ENCODE data around the gene ZFTA. TPM values are rescaled to one million over a fixed set of nuclear protein-coding genes. Genes with fewer than 3 reads are reported as not detected.

ZFTA gene
- total RNA-seq, 1 donor from 2014 or later, result 62.1 TPM

- no peak for DNase-seq (ENCODE audit: low spot score in 2 of 2, unreplicated experiment in 2 of 2)
- no peak for TF ChIP-seq CTCF (IDR thresholded peaks at IDR 0.05; ENCODE audit: unreplicated experiment)
- no peaks in the 10 kb centered on the region for H3K27me3 Mint-ChIP-seq (ENCODE audit: low read depth)
- H3K36me3 Mint-ChIP-seq, result peaks cover 1% of the 10 kb centered on the region
- no peak overlapping the region for H3K27ac Mint-ChIP-seq
- H3K4me3 Mint-ChIP-seq, result no peak overlapping the region
- peaks cover 15% of the 10 kb centered on the region for H3K4me1 Mint-ChIP-seq
- H3K9me3 Mint-ChIP-seq, result no peaks in the 10 kb centered on the region
Observed at GRCh38 chr11:63736864-63737263, 31.7 kb downstream of the ZFTA start.

- Mint-ChIP-seq H3K4me3 (no peak overlapping the region), H3K4me1 (peaks cover 5% of the 10 kb centered on the region), H3K36me3 (no peaks in the 10 kb centered on the region), H3K27ac (no peak overlapping the region), H3K27me3 (ENCODE audit: low read depth) (no peaks in the 10 kb centered on the region), H3K9me3 (no peaks in the 10 kb centered on the region)
- no peak for DNase-seq (ENCODE audit: low spot score in 2 of 2, unreplicated experiment in 2 of 2)
- no peak for TF ChIP-seq CTCF (IDR thresholded peaks at IDR 0.05; ENCODE audit: unreplicated experiment)
Observed at GRCh38 chr11:63729326-63729725, 39.2 kb downstream of the ZFTA start.

GRCh38 chr11:63720611-63721010, 48.0 kb downstream of the ZFTA start:
- DNase-seq (ENCODE audit: low spot score in 2 of 2, unreplicated experiment in 2 of 2), result no peak
- peak overlapping the region; percentile 54 for H3K27ac Mint-ChIP-seq
- no peak for TF ChIP-seq CTCF (IDR thresholded peaks at IDR 0.05; ENCODE audit: unreplicated experiment)
- H3K9me3 Mint-ChIP-seq, result no peaks in the 10 kb centered on the region
- H3K36me3 Mint-ChIP-seq, result no peaks in the 10 kb centered on the region
- H3K4me1 Mint-ChIP-seq, result peaks cover 16% of the 10 kb centered on the region
- H3K27me3 Mint-ChIP-seq (ENCODE audit: low read depth), result no peaks in the 10 kb centered on the region
- H3K4me3 Mint-ChIP-seq, result no peak overlapping the region

GRCh38 chr11:63719987-63720386, 48.6 kb downstream of the ZFTA start:
- Mint-ChIP-seq H3K4me1 (peaks cover 16% of the 10 kb centered on the region), H3K9me3 (no peaks in the 10 kb centered on the region), H3K27ac (peak overlapping the region; percentile 54), H3K4me3 (no peak overlapping the region), H3K36me3 (no peaks in the 10 kb centered on the region), H3K27me3 (ENCODE audit: low read depth) (no peaks in the 10 kb centered on the region)
- DNase-seq (ENCODE audit: low spot score in 2 of 2, unreplicated experiment in 2 of 2), result no peak
- no peak for TF ChIP-seq CTCF (IDR thresholded peaks at IDR 0.05; ENCODE audit: unreplicated experiment)

GRCh38 chr11:63719001-63719400, 49.6 kb downstream of the ZFTA start:
- no peak overlapping the region for H3K4me3 Mint-ChIP-seq
- H3K36me3 Mint-ChIP-seq, result no peaks in the 10 kb centered on the region
- H3K27me3 Mint-ChIP-seq (ENCODE audit: low read depth), result no peaks in the 10 kb centered on the region
- H3K27ac Mint-ChIP-seq, result no peak overlapping the region
- no peak for TF ChIP-seq CTCF (IDR thresholded peaks at IDR 0.05; ENCODE audit: unreplicated experiment)
- H3K9me3 Mint-ChIP-seq, result no peaks in the 10 kb centered on the region
- no peak for DNase-seq (ENCODE audit: low spot score in 2 of 2, unreplicated experiment in 2 of 2)
- H3K4me1 Mint-ChIP-seq, result peaks cover 16% of the 10 kb centered on the region

Other genes with a start within 250 kb of the ZFTA start
- gene PLAAT4, start 232.0 kb downstream of the ZFTA start, total RNA-seq, result 1.2 to 1.9 TPM (median 1.7 TPM) in 3 replicates
- gene PLAAT2, start 205.4 kb downstream of the ZFTA start, total RNA-seq, result not detected in 3 replicates
- gene PLAAT3, start 154.3 kb downstream of the ZFTA start, total RNA-seq, result 0.89 to 1.6 TPM (median 1.5 TPM) in 3 replicates
- 19.6 to 21.6 TPM (median 20.0 TPM) in 3 replicates for gene ATL3, start 97.4 kb downstream of the ZFTA start, total RNA-seq
- gene RTN3, start 87.3 kb downstream of the ZFTA start, total RNA-seq, result 92.4 to 93.5 TPM (median 93.2 TPM) in 3 replicates
- gene SPINDOC, start 44.7 kb upstream of the ZFTA start, total RNA-seq, result 55.5 to 63.7 TPM (median 60.1 TPM) in 3 replicates
- 48.8 to 51.5 TPM (median 51.2 TPM) in 3 replicates for gene MARK2, start 70.3 kb upstream of the ZFTA start, total RNA-seq
- 28.6 to 33.7 TPM (median 30.6 TPM) in 3 replicates for gene RCOR2, start 148.4 kb upstream of the ZFTA start, total RNA-seq
- gene NAA40, start 170.2 kb upstream of the ZFTA start, total RNA-seq, result 50.7 to 53.7 TPM (median 51.4 TPM) in 3 replicates
- 169 to 178 TPM (median 177 TPM) in 3 replicates for gene COX8A, start 205.8 kb upstream of the ZFTA start, total RNA-seq
- 98.0 to 99.7 TPM (median 98.7 TPM) in 3 replicates for gene OTUB1, start 217.7 kb upstream of the ZFTA start, total RNA-seq

All from mesothelial cell of epicardium (in vitro differentiated cells).